EL (cell line): ENCODE measurements around the gene NTN3.

Source experiments
- DNase-seq: peaks from one replicate; pipeline ENCODE4 v3.0.0-alpha.2; 2016

The NTN3 gene

GRCh38 chr16:2480948-2481347, 9.9 kb downstream of the NTN3 start:
- DNase-seq, result no peak

GRCh38 chr16:2481676-2482075, 10.6 kb downstream of the NTN3 start:
- DNase-seq, result no peak

GRCh38 chr16:2482249-2482648, 11.2 kb downstream of the NTN3 start:
- no peak for DNase-seq

GRCh38 chr16:2482708-2483534, 11.8 kb downstream of the NTN3 start:
- peak; percentile 78 for DNase-seq

- DNase-seq, result no peak
Observed at GRCh38 chr16:2483939-2484897, 13.1 kb downstream of the NTN3 start.

GRCh38 chr16:2484898-2485508, 13.9 kb downstream of the NTN3 start:
- no peak for DNase-seq

- no peak for DNase-seq
Observed at GRCh38 chr16:2485811-2486507, 14.9 kb downstream of the NTN3 start.

- DNase-seq, result no peak
Observed at GRCh38 chr16:2486645-2487516, 15.8 kb downstream of the NTN3 start.

- no peak for DNase-seq
Observed at GRCh38 chr16:2487517-2487842, 16.4 kb downstream of the NTN3 start.

- no peak for DNase-seq
Observed at GRCh38 chr16:2487903-2488531, 16.9 kb downstream of the NTN3 start.

GRCh38 chr16:2489581-2489980, 18.5 kb downstream of the NTN3 start:
- no peak for DNase-seq

GRCh38 chr16:2490190-2491105, 19.4 kb downstream of the NTN3 start:
- no peak for DNase-seq

GRCh38 chr16:2492292-2492691, 21.2 kb downstream of the NTN3 start:
- no peak for DNase-seq

GRCh38 chr16:2493605-2494004, 22.5 kb downstream of the NTN3 start:
- DNase-seq, result no peak

GRCh38 chr16:2494616-2495015, 23.5 kb downstream of the NTN3 start:
- DNase-seq, result no peak

- no peak for DNase-seq
Observed at GRCh38 chr16:2495041-2495440, 23.9 kb downstream of the NTN3 start.

- no peak for DNase-seq
Observed at GRCh38 chr16:2496223-2497115, 25.4 kb downstream of the NTN3 start.

- DNase-seq, result no peak
Observed at GRCh38 chr16:2497116-2497630, 26.1 kb downstream of the NTN3 start.
